ENCODE data around the gene PRG2. TPM values are rescaled to one million over a fixed set of nuclear protein-coding genes. Genes with fewer than 3 reads are reported as not detected.

The PRG2 gene
- total and polyA plus RNA-seq, 7 experiments from 2014 or later = 0.44 to 1.7 (median 0.48) TPM; not detected in 4

DNA sequence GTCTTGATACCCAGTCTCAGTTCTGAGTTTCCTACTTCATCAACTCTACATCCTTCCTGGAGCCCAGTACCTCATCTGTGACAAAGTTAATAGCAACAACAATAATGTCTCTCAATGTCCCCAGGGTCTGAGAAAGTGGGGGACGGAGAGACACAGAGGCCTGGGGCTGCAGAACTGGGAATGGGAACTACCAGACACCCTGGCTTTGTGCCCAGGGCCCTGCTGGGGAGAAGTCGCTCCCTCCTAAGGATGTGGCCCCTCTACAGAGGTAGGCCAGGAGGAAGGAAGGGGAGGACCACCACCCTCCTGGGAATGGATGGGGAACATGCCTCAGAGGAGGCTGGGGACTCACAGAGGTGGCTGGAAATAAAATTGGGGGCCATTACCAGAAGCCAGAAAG is 15.0 kb downstream of the PRG2 start:
- Histone ChIP-seq H3K9me3 (ENCODE audit: control insufficient read depth in 2 of 3, low read length in 3 of 3) (no peaks in the 10 kb centered on the region), H3K36me3 (ENCODE audit: control insufficient read depth in 2 of 3, insufficient read depth in 3 of 3, low read length in 3 of 3) (no peaks in the 10 kb centered on the region), H3K27ac (ENCODE audit: low read depth, low read length) (no peak overlapping the region), H3K4me1 (ENCODE audit: control insufficient read depth in 2 of 2, insufficient read depth in 2 of 2, low read length in 2 of 2) (no peaks in the 10 kb centered on the region), H3K4me3 (ENCODE audit: low read length) (no peak overlapping the region), H3K27me3 (ENCODE audit: control insufficient read depth in 2 of 2, insufficient read depth in 2 of 2, low read length in 2 of 2) (peaks cover 0 to 2% of the 10 kb centered on the region in 2 donors)
- ChIA-PET POLR2A (no interaction called here), CTCF (no interaction called here)
- Mint-ChIP-seq H3K27me3 (peaks cover 2 to 15% (median 9%) of the 10 kb centered on the region in 5 donors), H3K36me3 (no peaks in the 10 kb centered on the region), H3K27ac (no peak overlapping the region), H3K9me3 (peaks cover 0 to 3% (median 0%) of the 10 kb centered on the region in 11 donors), H3K4me1 (no peaks in the 10 kb centered on the region), H3K4me3 (no peak overlapping the region)
- DNase-seq (no peak), ATAC-seq (no peak)
- intact Hi-C loops (cut with micrococcal nuclease) = no loop called here

DNA sequence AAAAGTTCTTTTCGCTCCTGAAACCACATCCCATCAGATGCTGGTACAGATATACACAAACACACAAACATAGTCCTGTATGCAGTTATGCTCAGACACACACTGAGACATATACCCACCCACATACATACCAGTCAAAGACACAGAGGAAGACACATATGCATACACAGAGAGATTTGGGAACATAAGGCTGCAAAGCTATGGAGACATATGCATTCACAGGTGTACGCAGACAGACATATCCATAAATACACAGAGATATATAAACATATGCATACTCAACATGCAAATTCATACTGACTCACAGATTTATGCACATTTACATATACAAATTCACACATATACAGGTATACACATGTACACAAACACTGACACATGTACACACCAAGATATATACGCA is 15.5 kb downstream of the PRG2 start:
- peaks cover 0 to 15% (median 5%) of the 10 kb centered on the region in 5 donors for H3K27me3 Mint-ChIP-seq
- no peak overlapping the region for H3K4me3 ChIP-seq (ENCODE audit: low read length)
- no peak overlapping the region for H3K27ac Mint-ChIP-seq
- ATAC-seq (no peak), DNase-seq (no peak)
- peaks cover 0 to 3% (median 0%) of the 10 kb centered on the region in 11 donors for H3K9me3 Mint-ChIP-seq
- ChIA-PET POLR2A (no interaction called here), CTCF (no interaction called here)
- H3K4me3 Mint-ChIP-seq = no peak overlapping the region
- no peak overlapping the region for H3K27ac ChIP-seq (ENCODE audit: low read depth, low read length)
- H3K36me3 ChIP-seq (ENCODE audit: control insufficient read depth in 2 of 3, insufficient read depth in 3 of 3, low read length in 3 of 3) = no peaks in the 10 kb centered on the region
- H3K4me1 Mint-ChIP-seq = no peaks in the 10 kb centered on the region
- H3K9me3 ChIP-seq (ENCODE audit: control insufficient read depth in 2 of 3, low read length in 3 of 3) = no peaks in the 10 kb centered on the region
- H3K4me1 ChIP-seq (ENCODE audit: control insufficient read depth in 2 of 2, insufficient read depth in 2 of 2, low read length in 2 of 2) = no peaks in the 10 kb centered on the region
- H3K27me3 ChIP-seq (ENCODE audit: control insufficient read depth in 2 of 2, insufficient read depth in 2 of 2, low read length in 2 of 2) = peaks cover 0 to 2% of the 10 kb centered on the region in 2 donors
- no peaks in the 10 kb centered on the region for H3K36me3 Mint-ChIP-seq
- intact Hi-C loops (cut with micrococcal nuclease) = no loop called here

DNA sequence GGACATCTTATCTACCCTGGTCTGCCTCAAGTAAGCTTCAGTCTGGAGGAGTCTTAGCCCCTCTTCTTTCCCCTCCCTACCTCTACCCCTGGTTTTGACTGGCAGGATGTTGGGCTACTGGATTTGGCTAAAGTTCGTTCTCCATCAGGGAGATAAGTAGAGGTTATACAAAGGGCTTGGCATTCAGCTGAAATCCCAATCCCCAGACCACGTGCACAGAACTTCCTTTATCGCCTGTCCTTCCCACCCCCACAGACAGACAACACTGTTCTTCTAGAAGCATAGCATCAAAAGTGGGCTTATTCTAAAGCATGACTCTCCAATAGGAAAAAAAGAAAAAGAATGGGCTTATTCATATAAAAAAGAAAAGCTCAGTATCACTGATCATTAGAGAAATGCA is 17.3 kb downstream of the PRG2 start:
- H3K4me3 ChIP-seq (ENCODE audit: low read length) = no peak overlapping the region
- H3K36me3 ChIP-seq (ENCODE audit: control insufficient read depth in 2 of 3, insufficient read depth in 3 of 3, low read length in 3 of 3) = no peaks in the 10 kb centered on the region
- H3K4me1 Mint-ChIP-seq = no peaks in the 10 kb centered on the region
- H3K36me3 Mint-ChIP-seq = no peaks in the 10 kb centered on the region
- intact Hi-C loops (cut with micrococcal nuclease) = no loop called here
- DNase-seq (no peak), ATAC-seq (no peak)
- peaks cover 0 to 10% (median 5%) of the 10 kb centered on the region in 5 donors for H3K27me3 Mint-ChIP-seq
- H3K4me1 ChIP-seq (ENCODE audit: control insufficient read depth in 2 of 2, insufficient read depth in 2 of 2, low read length in 2 of 2) = no peaks in the 10 kb centered on the region
- H3K9me3 ChIP-seq (ENCODE audit: control insufficient read depth in 2 of 3, low read length in 3 of 3) = no peaks in the 10 kb centered on the region
- H3K4me3 Mint-ChIP-seq = no peak overlapping the region
- CTCF ChIA-PET = interaction anchor here (1.0 kb wide), 1 partner anchor 120 kb away, joined by 3 read pairs; no protein-coding TSS in a partner anchor
- H3K27ac Mint-ChIP-seq = no peak overlapping the region
- H3K27ac ChIP-seq (ENCODE audit: low read depth, low read length) = no peak overlapping the region
- H3K9me3 Mint-ChIP-seq = no peaks in the 10 kb centered on the region
- POLR2A ChIA-PET = no interaction called here
- no peaks in the 10 kb centered on the region for H3K27me3 ChIP-seq (ENCODE audit: control insufficient read depth in 2 of 2, insufficient read depth in 2 of 2, low read length in 2 of 2)

DNA sequence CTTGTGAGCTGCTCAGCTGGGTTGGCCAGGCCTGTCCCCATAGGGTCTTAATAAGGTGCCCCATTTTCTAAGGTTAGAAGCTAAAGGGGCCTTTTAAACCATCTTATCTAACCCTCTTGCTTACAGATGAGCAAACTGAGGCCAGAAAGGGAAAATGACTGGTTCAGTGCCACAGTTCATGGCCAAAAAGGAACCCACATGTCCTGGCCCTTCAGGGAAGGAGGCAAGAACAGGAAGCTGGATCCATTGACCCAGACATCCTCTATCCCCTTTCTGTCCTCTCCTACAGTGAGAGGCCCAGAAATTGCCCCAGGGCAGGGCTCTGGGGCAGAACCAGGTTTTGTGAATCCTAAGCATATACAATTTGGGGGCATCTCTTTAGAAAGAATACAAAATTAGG is 19.5 kb downstream of the PRG2 start:
- Mint-ChIP-seq H3K36me3 (no peaks in the 10 kb centered on the region), H3K9me3 (no peaks in the 10 kb centered on the region)
- POLR2A ChIA-PET = no interaction called here

GRCh38 chr11:57370251-57370650 is 20.2 kb downstream of the PRG2 start:
- ATAC-seq (no peak), DNase-seq (no peak)
- Histone ChIP-seq H3K9me3 (ENCODE audit: control insufficient read depth in 2 of 3, low read length in 3 of 3) (no peaks in the 10 kb centered on the region), H3K4me3 (ENCODE audit: low read length) (no peak overlapping the region), H3K27me3 (ENCODE audit: control insufficient read depth in 2 of 2, insufficient read depth in 2 of 2, low read length in 2 of 2) (no peaks in the 10 kb centered on the region), H3K27ac (ENCODE audit: low read depth, low read length) (no peak overlapping the region), H3K4me1 (ENCODE audit: control insufficient read depth in 2 of 2, insufficient read depth in 2 of 2, low read length in 2 of 2) (no peaks in the 10 kb centered on the region), H3K36me3 (ENCODE audit: control insufficient read depth in 2 of 3, insufficient read depth in 3 of 3, low read length in 3 of 3) (no peaks in the 10 kb centered on the region)
- ChIA-PET CTCF (interaction anchor here (0.6 kb wide), 1 partner anchor 1301 kb away, joined by 3 read pairs; no protein-coding TSS in a partner anchor), POLR2A (no interaction called here)
- no peaks in the 10 kb centered on the region for H3K36me3 Mint-ChIP-seq
- intact Hi-C loops (cut with micrococcal nuclease) = no loop called here
- H3K27me3 Mint-ChIP-seq = no peaks in the 10 kb centered on the region
- H3K4me3 Mint-ChIP-seq = no peak overlapping the region
- no peak overlapping the region for H3K27ac Mint-ChIP-seq
- H3K9me3 Mint-ChIP-seq = no peaks in the 10 kb centered on the region
- H3K4me1 Mint-ChIP-seq = no peaks in the 10 kb centered on the region

More for the DNA sequence above, 19.5 kb downstream of the PRG2 start:
- intact Hi-C loops (cut with micrococcal nuclease) = no loop called here
- H3K36me3 ChIP-seq (ENCODE audit: control insufficient read depth in 2 of 3, insufficient read depth in 3 of 3, low read length in 3 of 3) = no peaks in the 10 kb centered on the region
- no peaks in the 10 kb centered on the region for H3K4me1 ChIP-seq (ENCODE audit: control insufficient read depth in 2 of 2, insufficient read depth in 2 of 2, low read length in 2 of 2)
- H3K4me3 ChIP-seq (ENCODE audit: low read length) = no peak overlapping the region
- no peaks in the 10 kb centered on the region for H3K27me3 ChIP-seq (ENCODE audit: control insufficient read depth in 2 of 2, insufficient read depth in 2 of 2, low read length in 2 of 2)
- DNase-seq (no peak), ATAC-seq (no peak)
- H3K4me3 Mint-ChIP-seq = no peak overlapping the region
- H3K9me3 ChIP-seq (ENCODE audit: control insufficient read depth in 2 of 3, low read length in 3 of 3) = no peaks in the 10 kb centered on the region
- no peaks in the 10 kb centered on the region for H3K27me3 Mint-ChIP-seq
- no peaks in the 10 kb centered on the region for H3K4me1 Mint-ChIP-seq
- H3K27ac Mint-ChIP-seq = no peak overlapping the region
- no peak overlapping the region for H3K27ac ChIP-seq (ENCODE audit: low read depth, low read length)
- CTCF ChIA-PET = interaction anchor here (0.6 kb wide), 1 partner anchor 1300 kb away, joined by 3 read pairs; no protein-coding TSS in a partner anchor

- no peak for ATAC-seq
- H3K27ac ChIP-seq (ENCODE audit: low read depth, low read length) = no peak overlapping the region
- no peaks in the 10 kb centered on the region for H3K36me3 ChIP-seq (ENCODE audit: control insufficient read depth in 2 of 3, insufficient read depth in 3 of 3, low read length in 3 of 3)
- H3K27me3 ChIP-seq (ENCODE audit: control insufficient read depth in 2 of 2, insufficient read depth in 2 of 2, low read length in 2 of 2) = peaks cover 0 to 4% of the 10 kb centered on the region in 2 donors
- no peak overlapping the region for H3K4me3 Mint-ChIP-seq
- H3K4me1 Mint-ChIP-seq = no peaks in the 10 kb centered on the region
- H3K27ac Mint-ChIP-seq = no peak overlapping the region
- ChIA-PET POLR2A (no interaction called here), CTCF (no interaction called here)
- DNase-seq = no peak
- no peaks in the 10 kb centered on the region for H3K27me3 Mint-ChIP-seq
- no peaks in the 10 kb centered on the region for H3K9me3 Mint-ChIP-seq
- H3K36me3 Mint-ChIP-seq = no peaks in the 10 kb centered on the region
- H3K9me3 ChIP-seq (ENCODE audit: control insufficient read depth in 2 of 3, low read length in 3 of 3) = no peaks in the 10 kb centered on the region
- H3K4me1 ChIP-seq (ENCODE audit: control insufficient read depth in 2 of 2, insufficient read depth in 2 of 2, low read length in 2 of 2) = no peaks in the 10 kb centered on the region
- intact Hi-C loops (cut with micrococcal nuclease) = no loop called here
- no peak overlapping the region for H3K4me3 ChIP-seq (ENCODE audit: low read length)
These were observed 21.6 kb downstream of the PRG2 start for GRCh38 chr11:57368845-57369232.

- peaks cover 0 to 2% (median 0%) of the 10 kb centered on the region in 5 donors for H3K27me3 Mint-ChIP-seq
- peaks cover 0 to 5% of the 10 kb centered on the region in 2 donors for H3K27me3 ChIP-seq (ENCODE audit: control insufficient read depth in 2 of 2, insufficient read depth in 2 of 2, low read length in 2 of 2)
- DNase-seq (no peak), ATAC-seq (no peak)
- no peaks in the 10 kb centered on the region for H3K9me3 Mint-ChIP-seq
- intact Hi-C loops (cut with micrococcal nuclease) = no loop called here
- H3K27ac ChIP-seq (ENCODE audit: low read depth, low read length) = no peak overlapping the region
- no peak overlapping the region for H3K27ac Mint-ChIP-seq
- H3K36me3 Mint-ChIP-seq = no peaks in the 10 kb centered on the region
- no peaks in the 10 kb centered on the region for H3K36me3 ChIP-seq (ENCODE audit: control insufficient read depth in 2 of 3, insufficient read depth in 3 of 3, low read length in 3 of 3)
- ChIA-PET POLR2A (no interaction called here), CTCF (interaction anchor here (0.5 to 1.1 kb wide), 2 partner anchors 20 to 1117 kb away, joined by 3 read pairs; no protein-coding TSS in a partner anchor)
- H3K4me1 Mint-ChIP-seq = no peaks in the 10 kb centered on the region
- H3K4me3 Mint-ChIP-seq = no peak overlapping the region
- H3K4me1 ChIP-seq (ENCODE audit: control insufficient read depth in 2 of 2, insufficient read depth in 2 of 2, low read length in 2 of 2) = no peaks in the 10 kb centered on the region
- no peak overlapping the region for H3K4me3 ChIP-seq (ENCODE audit: low read length)
- H3K9me3 ChIP-seq (ENCODE audit: control insufficient read depth in 2 of 3, low read length in 3 of 3) = no peaks in the 10 kb centered on the region
These were observed 22.2 kb downstream of the PRG2 start for GRCh38 chr11:57368106-57368844.

All from naive thymus-derived CD4-positive, alpha-beta T cell (primary cell).